WERI-Rb-1 (cell line): ENCODE data around the gene PGM3.

Source experiments
- DNase-seq: peaks from one replicate; pipeline ENCODE4 v3.0.0-alpha.2; 2020
- H3K27ac ChIP-seq: fragments of 250-450 bp; sonication (Bioruptor Pico); 2 replicates; pipeline ENCODE4 v1.5.1; 2020; ENCODE audit warnings: mild to moderate bottlenecking, moderate library complexity
- H3K27me3 ChIP-seq: fragments of 250-450 bp; sonication (Bioruptor Pico); 2 replicates; pipeline ENCODE4 v1.5.1; 2021; ENCODE audit warnings: mild to moderate bottlenecking, low read depth, moderate library complexity; ENCODE audit not compliant: insufficient read depth, severe bottlenecking
- H3K36me3 ChIP-seq: fragments of 250-450 bp; sonication (Bioruptor Pico); 2 replicates; pipeline ENCODE4 v1.5.1; 2020; ENCODE audit warnings: mild to moderate bottlenecking, moderate library complexity
- H3K4me3 ChIP-seq: 2 replicates; pipeline ENCODE4 v1.5.1; 2011; ENCODE audit warnings: low read depth, mild to moderate bottlenecking, control low read depth, low read length
- H3K9me3 ChIP-seq: fragments of 250-450 bp; sonication (Bioruptor Pico); 2 replicates; pipeline ENCODE4 v1.5.1; 2021; ENCODE audit warnings: mild to moderate bottlenecking, moderate library complexity; ENCODE audit not compliant: severe bottlenecking
- CTCF ChIP-seq: IDR thresholded peaks from 2 replicates; pipeline ENCODE4 v1.5.1; 2011; ENCODE audit warnings: low read depth, mild to moderate bottlenecking, control low read depth, inconsistent platforms, low read length

The PGM3 gene

GRCh38 chr6:83160167-83160566 is 32.9 kb downstream of the PGM3 start:
- H3K9me3 ChIP-seq: no peaks in the 10 kb centered on the region
- peaks cover 9% of the 10 kb centered on the region for H3K36me3 ChIP-seq
- no peaks in the 10 kb centered on the region for H3K27me3 ChIP-seq
- peak; percentile 66 for DNase-seq
- no peak for TF ChIP-seq CTCF
- no peak overlapping the region for H3K27ac ChIP-seq
- H3K4me3 ChIP-seq: no peak overlapping the region

- Histone ChIP-seq H3K36me3 (peaks cover 2% of the 10 kb centered on the region; the same call in 1 of the 2 replicates), H3K27me3 (no peaks in the 10 kb centered on the region), H3K9me3 (no peaks in the 10 kb centered on the region), H3K27ac (peak overlapping the region; percentile 63), H3K4me3 (peak overlapping the region; percentile 22)
- peak; percentile 30 for DNase-seq
- TF ChIP-seq CTCF: no peak
Observed at GRCh38 chr6:83155794-83156193, 37.3 kb downstream of the PGM3 start.

GRCh38 chr6:83153883-83154521 is 39.1 kb downstream of the PGM3 start:
- Histone ChIP-seq H3K36me3 (peaks cover 2% of the 10 kb centered on the region; the same call in 1 of the 2 replicates), H3K27ac (peak overlapping the region; percentile 63), H3K9me3 (no peaks in the 10 kb centered on the region), H3K27me3 (no peaks in the 10 kb centered on the region), H3K4me3 (no peak overlapping the region)
- TF ChIP-seq CTCF: no peak
- DNase-seq: no peak

GRCh38 chr6:83152913-83153312 is 40.2 kb downstream of the PGM3 start:
- no peak overlapping the region for H3K27ac ChIP-seq
- peaks cover 2% of the 10 kb centered on the region; the same call in 1 of the 2 replicates for H3K36me3 ChIP-seq
- no peak for TF ChIP-seq CTCF
- no peaks in the 10 kb centered on the region for H3K9me3 ChIP-seq
- no peak for DNase-seq
- no peak overlapping the region for H3K4me3 ChIP-seq
- no peaks in the 10 kb centered on the region for H3K27me3 ChIP-seq

GRCh38 chr6:83151114-83151513 is 42.0 kb downstream of the PGM3 start:
- no peak for DNase-seq
- Histone ChIP-seq H3K9me3 (no peaks in the 10 kb centered on the region), H3K27ac (no peak overlapping the region), H3K36me3 (peaks cover 3% of the 10 kb centered on the region), H3K27me3 (no peaks in the 10 kb centered on the region), H3K4me3 (no peak overlapping the region)
- no peak for TF ChIP-seq CTCF

- Histone ChIP-seq H3K4me3 (no peak overlapping the region), H3K27ac (no peak overlapping the region), H3K27me3 (no peaks in the 10 kb centered on the region), H3K9me3 (no peaks in the 10 kb centered on the region), H3K36me3 (peaks cover 8% of the 10 kb centered on the region)
- TF ChIP-seq CTCF: no peak
- no peak for DNase-seq
Observed at GRCh38 chr6:83138758-83139157, 54.3 kb downstream of the PGM3 start.
